ENCODE measurements around the gene SORCS3.

SORCS3 gene

GRCh38 chr10:104641187-104641936, at the start of gene SORCS3:
SORCS3 (plus strand) TSS chr10:104641290.
- no peak for DNase-seq (ENCODE audit: low read depth in 3 of 3)

- no peak for DNase-seq (ENCODE audit: low read depth in 3 of 3)
Measured at GRCh38 chr10:104591441-104591840, 49.6 kb upstream of the SORCS3 start.

- no peak for DNase-seq (ENCODE audit: low read depth in 3 of 3)
Measured at GRCh38 chr10:104601166-104601565, 39.9 kb upstream of the SORCS3 start.

GRCh38 chr10:104608091-104608828, 32.8 kb upstream of the SORCS3 start:
- DNase-seq (ENCODE audit: low read depth in 3 of 3) = no peak

- no peak for DNase-seq (ENCODE audit: low read depth in 3 of 3)
Measured at GRCh38 chr10:104612571-104613205, 28.4 kb upstream of the SORCS3 start.

GRCh38 chr10:104613406-104613805, 27.7 kb upstream of the SORCS3 start:
- no peak for DNase-seq (ENCODE audit: low read depth in 3 of 3)

GRCh38 chr10:104614245-104614831, 26.8 kb upstream of the SORCS3 start:
- DNase-seq (ENCODE audit: low read depth in 3 of 3) = peak in 2 of 3 donors; percentile 11 to 20

- DNase-seq (ENCODE audit: low read depth in 3 of 3) = no peak
Measured at GRCh38 chr10:104615136-104615535, 26.0 kb upstream of the SORCS3 start.

GRCh38 chr10:104617831-104618230, 23.3 kb upstream of the SORCS3 start:
- DNase-seq (ENCODE audit: low read depth in 3 of 3) = no peak

GRCh38 chr10:104622175-104622574, 18.9 kb upstream of the SORCS3 start:
- no peak for DNase-seq (ENCODE audit: low read depth in 3 of 3)

- no peak for DNase-seq (ENCODE audit: low read depth in 3 of 3)
Measured at GRCh38 chr10:104622598-104623209, 18.4 kb upstream of the SORCS3 start.

GRCh38 chr10:104630731-104631130, 10.4 kb upstream of the SORCS3 start:
- DNase-seq (ENCODE audit: low read depth in 3 of 3) = no peak

- no peak for DNase-seq (ENCODE audit: low read depth in 3 of 3)
Measured at GRCh38 chr10:104631946-104632345, 9.1 kb upstream of the SORCS3 start.

- no peak for DNase-seq (ENCODE audit: low read depth in 3 of 3)
Measured at GRCh38 chr10:104638861-104639589, 2.1 kb upstream of the SORCS3 start.

- no peak for DNase-seq (ENCODE audit: low read depth in 3 of 3)
Measured at GRCh38 chr10:104639590-104640338, 1.3 kb upstream of the SORCS3 start.

- DNase-seq (ENCODE audit: low read depth in 3 of 3) = no peak
Measured at GRCh38 chr10:104640339-104641186, 527 bp upstream of the SORCS3 start.

GRCh38 chr10:104641937-104642657, 1.0 kb downstream of the SORCS3 start:
- no peak for DNase-seq (ENCODE audit: low read depth in 3 of 3)

- DNase-seq (ENCODE audit: low read depth in 3 of 3) = peak in 2 of 3 donors; percentile 21 to 23
Measured at GRCh38 chr10:104642658-104643302, 1.7 kb downstream of the SORCS3 start.
